ENCODE results near the gene EBI3. TPM values are rescaled to one million over a fixed set of nuclear protein-coding genes. Genes with fewer than 3 reads are reported as not detected.
"Not testable (repeated sequence)": the region's sequence is repeated elsewhere in the genome, so short reads cannot be mapped to it uniquely, and the experiment has no call there.

Gene EBI3
- total RNA-seq, 1 experiment from 2014 or later: 1.5 TPM

- BruUV-seq (replicated peaks): no TSS peak
- intact Hi-C loops (cut with micrococcal nuclease; ENCODE audit: unreplicated experiment): no loop called here
- TF ChIP-seq EZH2 (IDR thresholded peaks at IDR 0.05; ENCODE audit: borderline replicate concordance, low read depth, low read length, poor library complexity, severe bottlenecking) (no peak), CTCF (conservative IDR thresholded peaks at IDR 0.05; ENCODE audit: low read depth, low read length) (no peak)
- Histone ChIP-seq H3K4me1 (ENCODE audit: insufficient read depth, low read length, poor library complexity, severe bottlenecking) (no peaks in the 10 kb centered on the region), H3K27me3 (replicated peaks; ENCODE audit: insufficient read depth, low read depth, low read length, poor library complexity) (no peaks in the 10 kb centered on the region), H3K9me3 (ENCODE audit: low read depth, low read length, poor library complexity, severe bottlenecking) (no peaks in the 10 kb centered on the region), H3K4me3 (ENCODE audit: low read depth, low read length, poor library complexity, severe bottlenecking) (no peak overlapping the region), H3K36me3 (ENCODE audit: insufficient read depth, low read length, poor library complexity, severe bottlenecking) (no peaks in the 10 kb centered on the region), H3K27ac (ENCODE audit: low read depth, low read length, poor library complexity, severe bottlenecking) (no peak overlapping the region)
- POLR2A ChIA-PET (ENCODE audit: low non-redundant PET): no interaction called here
- no peak for DNase-seq (ENCODE audit: low spot score)
- CTCF ChIA-PET: no interaction called here
Observed at GRCh38 chr19:4217429-4218264, 11.7 kb upstream of the EBI3 start.

- intact Hi-C loops (cut with micrococcal nuclease; ENCODE audit: unreplicated experiment); H3K27ac ChIP-seq (ENCODE audit: low read depth, low read length, poor library complexity, severe bottlenecking); H3K36me3 ChIP-seq (ENCODE audit: insufficient read depth, low read length, poor library complexity, severe bottlenecking); H3K9me3 ChIP-seq (ENCODE audit: low read depth, low read length, poor library complexity, severe bottlenecking); H3K4me1 ChIP-seq (ENCODE audit: insufficient read depth, low read length, poor library complexity, severe bottlenecking); H3K4me3 ChIP-seq (ENCODE audit: low read depth, low read length, poor library complexity, severe bottlenecking); POLR2A ChIA-PET (ENCODE audit: low non-redundant PET); H3K27me3 ChIP-seq (replicated peaks; ENCODE audit: insufficient read depth, low read depth, low read length, poor library complexity); BruUV-seq (replicated peaks); DNase-seq (ENCODE audit: low spot score): not testable (repeated sequence)
- CTCF ChIA-PET: interaction anchor here (0.7 kb wide), 1 partner anchor 17 kb away, joined by 18 read pairs; no protein-coding TSS in a partner anchor
Observed at GRCh38 chr19:4218523-4218922, 10.8 kb upstream of the EBI3 start.

GRCh38 chr19:4220188-4220587 lies 9.1 kb upstream of the EBI3 start:
- POLR2A ChIA-PET (ENCODE audit: low non-redundant PET): interaction anchor here (0.6 to 0.7 kb wide), 2 partner anchors 69 to 89 kb away, joined by 3 to 4 read pairs; no protein-coding TSS in a partner anchor
- H3K4me1 ChIP-seq (ENCODE audit: insufficient read depth, low read length, poor library complexity, severe bottlenecking): no peaks in the 10 kb centered on the region
- H3K36me3 ChIP-seq (ENCODE audit: insufficient read depth, low read length, poor library complexity, severe bottlenecking): no peaks in the 10 kb centered on the region
- H3K9me3 ChIP-seq (ENCODE audit: low read depth, low read length, poor library complexity, severe bottlenecking): no peaks in the 10 kb centered on the region
- no peak for TF ChIP-seq EZH2 (IDR thresholded peaks at IDR 0.05; ENCODE audit: borderline replicate concordance, low read depth, low read length, poor library complexity, severe bottlenecking)
- no peak for TF ChIP-seq CTCF (conservative IDR thresholded peaks at IDR 0.05; ENCODE audit: low read depth, low read length)
- no peak for DNase-seq (ENCODE audit: low spot score)
- intact Hi-C loops (cut with micrococcal nuclease; ENCODE audit: unreplicated experiment): no loop called here
- CTCF ChIA-PET: interaction anchor here (0.6 kb wide), 2 partner anchors 14 to 81 kb away, joined by 3 to 4 read pairs; no protein-coding TSS in a partner anchor
- no peaks in the 10 kb centered on the region for H3K27me3 ChIP-seq (replicated peaks; ENCODE audit: insufficient read depth, low read depth, low read length, poor library complexity)
- no peak overlapping the region for H3K27ac ChIP-seq (ENCODE audit: low read depth, low read length, poor library complexity, severe bottlenecking)
- BruUV-seq (replicated peaks): no TSS peak
- no peak overlapping the region for H3K4me3 ChIP-seq (ENCODE audit: low read depth, low read length, poor library complexity, severe bottlenecking)
